Body of pancreas (tissue), 4 donors: ENCODE data around the gene LDLRAD3. TPM values are rescaled to one million over a fixed set of nuclear protein-coding genes. Genes with fewer than 3 reads are reported as not detected.
A peak's percentile ranks its signal among the peaks of the same experiment; 100 is the strongest.

ENCODE experiments used
- ATAC-seq: fragments of 150-250 bp; one replicate; pipeline ENCODE4 v1.9.1; 2016
- DNase-seq, 4 donors: peaks; one replicate each; pipeline ENCODE4 v3.0.0-alpha.2; 2019
- H3K27ac ChIP-seq, 4 donors: fragments of 200-600 bp; sonication (generic); 1 replicate in 3 of 4; 2 replicates in 1 of 4; pipeline versions ENCODE4 v1.5.1 to v1.6.1; 2016 to 2019; ENCODE audit warnings: mild to moderate bottlenecking in 1 of 4, mixed read lengths in 1 of 4, moderate library complexity in 1 of 4
- H3K27me3 ChIP-seq, 2 donors: fragments of 200-600 bp; sonication (generic); one replicate each; pipeline ENCODE4 v1.6.0; 2016; ENCODE audit warnings: mild to moderate bottlenecking in 1 of 2
- H3K36me3 ChIP-seq, 2 donors: fragments of 200-600 bp; sonication (generic); replicated peaks in 1 of 2; 2 replicates each; pipeline ENCODE4 v1.5.1; 2016; ENCODE audit warnings: low read depth in 2 of 2; ENCODE audit not compliant: insufficient read depth in 1 of 2
- H3K4me1 ChIP-seq: fragments of 200-600 bp; sonication (generic); one replicate; pipeline ENCODE4 v1.6.0; 2016
- H3K4me3 ChIP-seq, 2 donors: fragments of 200-600 bp; sonication (generic); 1 replicate in 1 of 2; 2 replicates in 1 of 2; pipeline ENCODE4 v1.5.1; 2016 to 2019
- H3K9me3 ChIP-seq, 3 donors: fragments of 200-600 bp; sonication (generic); 1 replicate in 2 of 3; 2 replicates in 1 of 3; pipeline ENCODE4 v1.5.1; 2016
- POLR2A ChIP-seq, 3 donors: fragments of 450-650 bp; IDR thresholded peaks; one replicate each; pipeline ENCODE4 v1.6.1; 2016; ENCODE audit warnings: antibody characterized with exemption in 3 of 3, mild to moderate bottlenecking in 2 of 3
- WGBS, 2 donors: methylation state at CpG; one replicate each; pipeline ENCODE4 v1.1.5; 2017; 5-methylcytosine and 5-hydroxymethylcytosine counted together
- intact Hi-C: fragments of 100-400 bp; cut with DNase I; formaldehyde crosslinking; loops from one replicate; pipeline ENCODE4 v1.15.1; 2023
- total RNA-seq, 2 donors: library from RNA; depleted of rRNA; stranded (reverse); fragments of >200 nt; gene quantifications; one replicate each; pipeline ENCODE4 v1.1.0, GENCODE V29; 2016
- TF ChIP-seq, protein P1 (sequence below), 7 experiments: fragments of 450-650 bp in 4 of 7; fragments of 200-600 bp in 3 of 7; sonication (generic) in 3 of 7; IDR thresholded peaks; one replicate each; pipeline ENCODE4 v1.5.1; 2016 to 2019; ENCODE audit warnings: antibody characterized with exemption in 7 of 7

LDLRAD3 gene
- total RNA-seq, 2 donors from 2014 or later: 5.7 to 7.9 TPM

DNA sequence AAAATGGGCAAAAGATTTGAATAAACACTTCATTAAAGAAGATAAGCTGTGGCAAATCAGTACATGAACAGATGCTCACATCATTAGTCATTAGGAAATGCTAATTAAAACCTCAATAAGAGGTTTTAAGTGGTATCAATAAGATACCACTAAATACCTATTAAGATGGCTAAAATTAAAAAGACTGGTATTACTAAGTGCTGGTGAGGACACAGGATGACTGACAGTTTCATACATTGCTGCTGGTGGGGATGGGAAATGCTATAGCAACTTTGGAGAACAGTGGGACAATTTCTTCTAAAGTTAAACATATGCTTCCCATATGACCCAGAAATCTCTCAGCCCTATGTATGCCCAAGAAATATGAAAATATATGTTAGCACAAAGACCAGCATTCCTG, 276.1 kb downstream of the LDLRAD3 start:
- Histone ChIP-seq H3K36me3 (no peaks in the 10 kb centered on the region), H3K4me1 (no peaks in the 10 kb centered on the region), H3K4me3 (no peak overlapping the region), H3K9me3 (peaks cover 0 to 5% (median 0%) of the 10 kb centered on the region in 3 donors), H3K27ac (no peak overlapping the region), H3K27me3 (no peaks in the 10 kb centered on the region)
- intact Hi-C loops: no loop called here
- no peak for TF ChIP-seq POLR2A (IDR thresholded peaks at IDR 0.05)
- TF ChIP-seq, protein P1, sequence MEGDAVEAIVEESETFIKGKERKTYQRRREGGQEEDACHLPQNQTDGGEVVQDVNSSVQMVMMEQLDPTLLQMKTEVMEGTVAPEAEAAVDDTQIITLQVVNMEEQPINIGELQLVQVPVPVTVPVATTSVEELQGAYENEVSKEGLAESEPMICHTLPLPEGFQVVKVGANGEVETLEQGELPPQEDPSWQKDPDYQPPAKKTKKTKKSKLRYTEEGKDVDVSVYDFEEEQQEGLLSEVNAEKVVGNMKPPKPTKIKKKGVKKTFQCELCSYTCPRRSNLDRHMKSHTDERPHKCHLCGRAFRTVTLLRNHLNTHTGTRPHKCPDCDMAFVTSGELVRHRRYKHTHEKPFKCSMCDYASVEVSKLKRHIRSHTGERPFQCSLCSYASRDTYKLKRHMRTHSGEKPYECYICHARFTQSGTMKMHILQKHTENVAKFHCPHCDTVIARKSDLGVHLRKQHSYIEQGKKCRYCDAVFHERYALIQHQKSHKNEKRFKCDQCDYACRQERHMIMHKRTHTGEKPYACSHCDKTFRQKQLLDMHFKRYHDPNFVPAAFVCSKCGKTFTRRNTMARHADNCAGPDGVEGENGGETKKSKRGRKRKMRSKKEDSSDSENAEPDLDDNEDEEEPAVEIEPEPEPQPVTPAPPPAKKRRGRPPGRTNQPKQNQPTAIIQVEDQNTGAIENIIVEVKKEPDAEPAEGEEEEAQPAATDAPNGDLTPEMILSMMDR (IDR thresholded peaks at IDR 0.05): no peak
- ATAC-seq: no peak
- no peak for DNase-seq

DNA sequence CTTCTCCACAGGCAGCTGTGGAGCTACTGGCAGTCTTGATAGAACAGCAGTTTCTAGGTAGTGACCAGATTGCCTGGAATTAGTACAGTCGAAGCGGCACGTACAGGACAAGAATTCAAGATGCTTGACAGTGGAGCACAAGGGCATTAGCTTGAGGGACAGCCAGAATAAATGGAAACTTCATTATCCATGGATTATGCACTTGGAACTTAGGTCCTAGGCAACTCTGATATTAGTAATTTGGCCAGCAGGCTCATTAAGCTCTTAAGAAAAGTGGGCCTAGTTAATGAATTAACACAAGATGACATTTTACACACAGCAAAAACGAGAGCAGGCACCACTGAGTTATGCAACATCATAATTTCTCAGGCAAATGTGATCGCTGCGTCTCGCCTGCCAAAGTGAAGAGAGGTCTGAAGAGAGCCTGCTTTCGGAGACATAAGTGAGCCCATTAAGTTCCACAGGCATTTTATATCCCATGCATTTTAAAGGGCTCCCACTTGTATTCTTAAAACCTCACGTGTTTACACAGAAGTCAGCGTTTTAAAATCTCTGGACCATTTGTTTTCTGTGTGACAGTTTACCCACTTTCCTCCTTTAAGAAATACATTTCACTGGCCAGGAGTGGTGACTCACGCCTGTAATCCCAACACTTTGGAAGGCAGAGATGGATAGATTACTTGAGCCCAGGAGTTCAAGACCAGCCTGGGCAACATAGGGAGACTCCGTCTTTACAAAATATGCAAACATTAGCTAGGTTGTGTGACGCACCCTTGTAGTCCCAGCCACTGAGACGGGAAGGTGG, 279.2 kb downstream of the LDLRAD3 start:
- no peak for ATAC-seq
- H3K27ac ChIP-seq: no peak overlapping the region
- no peaks in the 10 kb centered on the region for H3K36me3 ChIP-seq
- peaks cover 0 to 5% (median 0%) of the 10 kb centered on the region in 3 donors for H3K9me3 ChIP-seq
- intact Hi-C loops: no loop called here
- no peak overlapping the region for H3K4me3 ChIP-seq
- DNase-seq: peak in 1 of 4 donors; percentile 14
- 51 to 53% methylated on average over 14 of the region's 14 CpGs for WGBS, 2 donors
- H3K27me3 ChIP-seq: no peaks in the 10 kb centered on the region
- TF ChIP-seq POLR2A (IDR thresholded peaks at IDR 0.05): no peak
- TF ChIP-seq, protein P1 (IDR thresholded peaks at IDR 0.05): no peak
- no peaks in the 10 kb centered on the region for H3K4me1 ChIP-seq

DNA sequence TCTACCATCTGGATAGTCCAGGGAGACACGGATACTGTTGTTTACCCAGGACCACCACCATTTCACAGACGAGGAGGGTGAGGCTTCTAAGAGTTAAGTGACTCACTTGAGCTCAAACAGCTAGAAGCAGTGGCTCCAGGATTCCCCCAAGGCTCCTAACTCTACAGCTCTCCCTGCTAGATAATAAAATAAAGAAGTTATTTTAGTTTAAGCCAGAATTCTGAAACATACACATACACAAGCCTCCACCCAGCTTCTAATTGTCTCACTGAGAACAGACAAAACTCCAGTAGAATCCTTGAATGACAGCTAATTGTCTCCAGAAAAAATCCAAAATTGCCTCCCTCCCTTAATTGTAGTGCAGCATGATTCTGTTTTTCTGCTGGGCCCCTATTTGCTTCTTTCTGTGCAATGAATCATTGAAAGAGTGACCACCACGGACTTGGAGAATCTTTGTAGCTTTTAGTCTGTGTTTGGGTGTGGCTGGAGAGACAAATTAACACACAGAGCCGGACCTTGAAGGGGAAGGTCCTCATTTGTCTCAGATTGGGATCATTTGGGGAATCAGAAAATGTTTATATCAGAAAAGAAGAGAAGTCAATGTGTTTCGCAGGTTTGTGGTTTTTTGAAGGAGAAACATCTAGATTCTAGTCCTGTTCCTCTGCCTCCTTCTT, 280.5 kb downstream of the LDLRAD3 start:
- ATAC-seq (no peak), DNase-seq (no peak)
- H3K36me3 ChIP-seq: no peaks in the 10 kb centered on the region
- no peak overlapping the region for H3K4me3 ChIP-seq
- H3K27me3 ChIP-seq: no peaks in the 10 kb centered on the region
- TF ChIP-seq, protein P1 (IDR thresholded peaks at IDR 0.05): no peak
- no peak for TF ChIP-seq POLR2A (IDR thresholded peaks at IDR 0.05)
- 57 to 69% methylated on average over 5 of the region's 5 CpGs for WGBS, 2 donors
- no peak overlapping the region for H3K27ac ChIP-seq
- H3K4me1 ChIP-seq: no peaks in the 10 kb centered on the region
- peaks cover 0 to 5% (median 0%) of the 10 kb centered on the region in 3 donors for H3K9me3 ChIP-seq
- intact Hi-C loops: no loop called here

DNA sequence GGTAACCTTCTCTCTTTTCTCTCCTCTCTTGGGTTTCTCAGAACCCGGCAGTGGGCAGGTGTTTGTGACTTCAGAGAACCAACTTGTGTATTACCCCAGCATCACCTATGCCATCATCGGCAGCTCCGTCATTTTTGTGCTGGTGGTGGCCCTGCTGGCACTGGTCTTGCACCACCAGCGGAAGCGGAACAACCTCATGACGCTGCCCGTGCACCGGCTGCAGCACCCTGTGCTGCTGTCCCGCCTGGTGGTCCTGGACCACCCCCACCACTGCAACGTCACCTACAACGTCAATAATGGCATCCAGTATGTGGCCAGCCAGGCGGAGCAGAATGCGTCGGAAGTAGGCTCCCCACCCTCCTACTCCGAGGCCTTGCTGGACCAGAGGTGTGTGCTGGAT, 283.2 kb downstream of the LDLRAD3 start:
- WGBS, 2 donors: 93 to 95% methylated on average over 15 of the region's 15 CpGs
- intact Hi-C loops: no loop called here
- DNase-seq: no peak
- Histone ChIP-seq H3K27ac (no peak overlapping the region), H3K9me3 (no peaks in the 10 kb centered on the region), H3K27me3 (no peaks in the 10 kb centered on the region), H3K4me1 (no peaks in the 10 kb centered on the region), H3K4me3 (no peak overlapping the region), H3K36me3 (no peaks in the 10 kb centered on the region)
- TF ChIP-seq, protein P1 (IDR thresholded peaks at IDR 0.05): no peak
- no peak for TF ChIP-seq POLR2A (IDR thresholded peaks at IDR 0.05)
- no peak for ATAC-seq
